Prostate gland (tissue), 2 donors: Measurements from ENCODE around the gene GFOD2. TPM values are rescaled to one million over a fixed set of nuclear protein-coding genes. Genes with fewer than 3 reads are reported as not detected.

Experiments
- DNase-seq: peaks from one replicate; pipeline ENCODE4 v3.0.0-alpha.2; 2019; ENCODE audit warnings: low spot score
- H3K27ac ChIP-seq, 2 donors: fragments of 200-600 bp; sonication (generic); 2 replicates each; pipeline ENCODE4 v1.5.1; 2017 to 2019
- H3K27me3 ChIP-seq: fragments of 200-600 bp; sonication (generic); replicated peaks from 2 replicates; pipeline ENCODE4 v1.5.1; 2019; ENCODE audit not compliant: insufficient read depth
- H3K36me3 ChIP-seq, 2 donors: fragments of 200-600 bp; sonication (generic); 1 replicate in 1 of 2; 2 replicates in 1 of 2; pipeline versions ENCODE4 v1.5.1 to v1.8.1; 2017 to 2019
- H3K4me1 ChIP-seq: fragments of 200-600 bp; sonication (generic); replicated peaks from 2 replicates; pipeline ENCODE4 v1.5.1; 2019
- H3K4me3 ChIP-seq, 2 donors: fragments of 200-600 bp; sonication (generic); 2 replicates each; pipeline ENCODE4 v1.5.1; 2017 to 2019
- H3K9me3 ChIP-seq: fragments of 200-600 bp; sonication (generic); 2 replicates; pipeline ENCODE4 v1.5.1; 2017
- POLR2A ChIP-seq: fragments of 450-650 bp; IDR thresholded peaks from one replicate; pipeline ENCODE4 v1.6.1; 2016; ENCODE audit warnings: antibody characterized with exemption, mild to moderate bottlenecking
- POLR2AphosphoS5 ChIP-seq: sonication (generic); formaldehyde crosslinking; IDR thresholded peaks from one replicate; pipeline ENCODE4 v1.6.1; 2017; ENCODE audit warnings: antibody characterized with exemption
- WGBS: methylation state at CpG from one replicate; pipeline ENCODE4 v1.1.5; 2018; 5-methylcytosine and 5-hydroxymethylcytosine counted together
- intact Hi-C: fragments of 100-400 bp; cut with DNase I; formaldehyde crosslinking; loops from one replicate; pipeline ENCODE4 v1.14.2; 2022
- total RNA-seq, 2 donors: library from RNA; depleted of rRNA; stranded (reverse); fragments of >200 nt; gene quantifications; one replicate each; pipeline ENCODE4 v1.1.0, GENCODE V29; 2016
- TF ChIP-seq, protein P1 (sequence below), 4 experiments: fragments of 200-600 bp in 2 of 4; fragments of 450-650 bp in 2 of 4; sonication (generic) in 2 of 4; IDR thresholded peaks; 1 replicate in 3 of 4; 2 replicates in 1 of 4; pipeline ENCODE4 v1.5.1; 2016 to 2019; ENCODE audit warnings: antibody characterized with exemption in 4 of 4, mild to moderate bottlenecking in 2 of 4, moderate library complexity in 2 of 4

GFOD2 gene
- total RNA-seq, 2 donors from 2014 or later = 16.0 to 27.4 TPM

- intact Hi-C loops = loop anchor here (10.0 kb wide), 1 partner anchor 141 kb away; the partner anchor contains the start of gene RIPOR1
- Histone ChIP-seq H3K36me3 (no peaks in the 10 kb centered on the region), H3K4me3 (peak overlapping the region; percentile 67 to 85), H3K4me1 (peaks cover 11% of the 10 kb centered on the region), H3K27ac (no peak overlapping the region), H3K27me3 (no peaks in the 10 kb centered on the region), H3K9me3 (no peaks in the 10 kb centered on the region)
- 72% methylated on average over 5 of the region's 5 CpGs for WGBS
- no peak for TF ChIP-seq POLR2A
- no peak for TF ChIP-seq POLR2AphosphoS5
- TF ChIP-seq, protein P1, sequence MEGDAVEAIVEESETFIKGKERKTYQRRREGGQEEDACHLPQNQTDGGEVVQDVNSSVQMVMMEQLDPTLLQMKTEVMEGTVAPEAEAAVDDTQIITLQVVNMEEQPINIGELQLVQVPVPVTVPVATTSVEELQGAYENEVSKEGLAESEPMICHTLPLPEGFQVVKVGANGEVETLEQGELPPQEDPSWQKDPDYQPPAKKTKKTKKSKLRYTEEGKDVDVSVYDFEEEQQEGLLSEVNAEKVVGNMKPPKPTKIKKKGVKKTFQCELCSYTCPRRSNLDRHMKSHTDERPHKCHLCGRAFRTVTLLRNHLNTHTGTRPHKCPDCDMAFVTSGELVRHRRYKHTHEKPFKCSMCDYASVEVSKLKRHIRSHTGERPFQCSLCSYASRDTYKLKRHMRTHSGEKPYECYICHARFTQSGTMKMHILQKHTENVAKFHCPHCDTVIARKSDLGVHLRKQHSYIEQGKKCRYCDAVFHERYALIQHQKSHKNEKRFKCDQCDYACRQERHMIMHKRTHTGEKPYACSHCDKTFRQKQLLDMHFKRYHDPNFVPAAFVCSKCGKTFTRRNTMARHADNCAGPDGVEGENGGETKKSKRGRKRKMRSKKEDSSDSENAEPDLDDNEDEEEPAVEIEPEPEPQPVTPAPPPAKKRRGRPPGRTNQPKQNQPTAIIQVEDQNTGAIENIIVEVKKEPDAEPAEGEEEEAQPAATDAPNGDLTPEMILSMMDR (IDR thresholded peaks at IDR 0.05) = no peak
- no peak for DNase-seq
Observed at GRCh38 chr16:67665598-67665997, 53.5 kb downstream of the GFOD2 start.

GRCh38 chr16:67664871-67665270 is 54.2 kb downstream of the GFOD2 start:
- no peaks in the 10 kb centered on the region for H3K36me3 ChIP-seq
- H3K9me3 ChIP-seq = no peaks in the 10 kb centered on the region
- DNase-seq = no peak
- H3K4me1 ChIP-seq = peaks cover 11% of the 10 kb centered on the region
- intact Hi-C loops = loop anchor here (5.0 to 10.0 kb wide), 2 partner anchors 140 to 177 kb away; partner anchors contain the start of genes RIPOR1 and THAP11
- WGBS = 93% methylated on average over 7 of the region's 7 CpGs
- TF ChIP-seq POLR2A = no peak
- TF ChIP-seq, protein P1 (IDR thresholded peaks at IDR 0.05) = no peak
- TF ChIP-seq POLR2AphosphoS5 = no peak
- no peak overlapping the region for H3K4me3 ChIP-seq
- no peak overlapping the region for H3K27ac ChIP-seq
- no peaks in the 10 kb centered on the region for H3K27me3 ChIP-seq

DNA sequence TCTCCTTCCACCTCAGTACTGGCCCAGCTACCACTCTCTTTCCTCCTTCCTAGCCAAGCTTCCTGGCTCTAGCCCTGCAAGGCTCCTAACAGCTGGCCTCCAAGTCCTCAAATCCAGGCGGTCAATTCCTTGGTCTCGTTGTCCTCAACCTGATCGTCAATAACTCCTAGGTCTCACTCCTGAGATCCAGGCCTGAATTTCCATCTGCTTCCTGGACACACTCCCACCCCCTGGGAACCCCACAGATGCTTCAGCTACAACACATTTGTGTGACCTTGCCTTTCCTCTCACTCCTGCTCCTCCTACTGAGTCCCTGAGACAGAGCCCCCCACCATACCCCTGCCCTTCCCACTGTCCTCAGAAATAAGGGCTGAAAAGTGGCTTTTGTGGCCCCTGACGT is 54.9 kb downstream of the GFOD2 start:
- H3K4me3 ChIP-seq = no peak overlapping the region
- 83% methylated on average over 4 of the region's 4 CpGs for WGBS
- no peak for TF ChIP-seq POLR2A
- no peaks in the 10 kb centered on the region for H3K9me3 ChIP-seq
- no peak overlapping the region for H3K27ac ChIP-seq
- intact Hi-C loops = loop anchor here (5.0 to 10.0 kb wide), 2 partner anchors 139 to 178 kb away; partner anchors contain the start of genes RIPOR1 and THAP11
- no peak for DNase-seq
- no peaks in the 10 kb centered on the region for H3K36me3 ChIP-seq
- no peaks in the 10 kb centered on the region for H3K27me3 ChIP-seq
- H3K4me1 ChIP-seq = peaks cover 11% of the 10 kb centered on the region

DNA sequence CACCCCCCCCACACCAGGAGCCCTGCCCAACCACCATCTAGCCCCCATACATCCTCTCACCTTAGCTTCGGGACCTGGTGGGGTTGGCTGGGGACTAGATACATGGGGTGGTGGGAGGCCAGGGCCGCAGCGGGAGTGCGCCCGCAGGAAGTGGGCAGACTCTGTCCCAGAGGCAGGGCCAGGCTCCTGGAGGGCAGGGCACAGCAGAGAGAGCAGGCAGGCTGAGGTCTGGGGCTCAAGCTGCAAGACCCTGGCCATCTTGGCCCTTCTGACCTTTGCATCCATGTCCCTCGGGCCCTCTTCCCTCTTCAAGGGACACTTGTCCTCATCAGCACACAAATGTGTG is 55.3 kb downstream of the GFOD2 start:
- H3K9me3 ChIP-seq = no peaks in the 10 kb centered on the region
- no peak overlapping the region for H3K27ac ChIP-seq
- no peak for TF ChIP-seq POLR2AphosphoS5
- TF ChIP-seq, protein P1 (IDR thresholded peaks at IDR 0.05) = no peak
- no peak for TF ChIP-seq POLR2A
- no peaks in the 10 kb centered on the region for H3K27me3 ChIP-seq
- H3K4me3 ChIP-seq = no peak overlapping the region
- intact Hi-C loops = loop anchor here (5.0 to 10.0 kb wide), 2 partner anchors 139 to 178 kb away; partner anchors contain the start of genes RIPOR1 and THAP11
- H3K36me3 ChIP-seq = no peaks in the 10 kb centered on the region
- no peak for DNase-seq
- peaks cover 11% of the 10 kb centered on the region for H3K4me1 ChIP-seq
- 92% methylated on average over 6 of the region's 6 CpGs for WGBS

DNA sequence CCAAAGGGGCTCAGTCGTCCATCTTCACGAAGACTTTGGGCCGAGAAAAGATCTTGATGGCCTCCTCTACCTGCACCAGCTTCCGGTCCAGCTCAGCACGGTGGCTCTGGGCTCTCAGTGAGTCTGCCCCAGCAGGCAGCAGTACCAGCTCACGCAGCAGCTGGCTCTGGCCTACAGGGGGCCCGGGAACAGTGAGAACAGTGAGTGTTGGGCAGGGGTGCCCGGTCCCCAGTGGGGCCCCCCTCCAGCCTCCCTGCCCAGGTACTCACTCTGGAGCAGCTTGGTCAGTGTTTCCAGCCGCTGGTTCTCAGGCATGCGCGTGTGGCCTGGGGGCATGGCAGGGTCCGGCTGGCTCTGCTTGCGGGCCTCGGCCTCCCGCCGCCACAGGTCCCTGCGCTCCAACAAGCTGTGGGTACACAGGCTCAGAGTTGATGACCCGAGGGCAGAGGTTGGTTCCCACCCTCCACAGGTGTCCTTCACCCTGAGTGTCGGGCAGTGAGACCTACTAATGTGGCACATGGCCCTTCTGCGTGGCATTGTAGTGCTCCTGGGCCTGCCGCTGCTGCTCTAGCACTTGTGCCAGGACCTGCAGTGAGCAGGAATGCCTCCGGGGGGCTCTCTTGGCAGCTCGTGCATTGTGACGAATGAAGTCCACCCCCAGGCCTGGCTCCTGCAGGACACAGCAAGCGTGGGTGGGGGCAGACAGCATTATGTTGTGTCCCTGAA is 55.8 kb downstream of the GFOD2 start:
- Histone ChIP-seq H3K4me3 (no peak overlapping the region), H3K27me3 (no peaks in the 10 kb centered on the region), H3K9me3 (no peaks in the 10 kb centered on the region), H3K4me1 (peaks cover 11% of the 10 kb centered on the region), H3K36me3 (no peaks in the 10 kb centered on the region), H3K27ac (no peak overlapping the region)
- whole genome bisulfite sequencing = 82% methylated on average over 23 of the region's 25 CpGs
- no peak for DNase-seq
- intact Hi-C loops = loop anchor here (5.0 to 10.0 kb wide), 2 partner anchors 139 to 179 kb away; partner anchors contain the start of genes RIPOR1 and THAP11
- TF ChIP-seq POLR2A = no peak
- TF ChIP-seq POLR2AphosphoS5 = no peak
- TF ChIP-seq, protein P1 (IDR thresholded peaks at IDR 0.05) = no peak
